Hypothalamus (tissue), 51 donors: ENCODE results near the gene NADSYN1.
"Not testable (repeated sequence)": the region's sequence is repeated elsewhere in the genome, so short reads cannot be mapped to it uniquely, and the experiment has no call there.

ENCODE experiments used
- DNase-seq, 51 donors: peaks; one replicate each; lab custom pipeline; 2025; lab: John Stamatoyannopoulos, UW

Gene NADSYN1

GRCh38 chr11:71453037-71453917, at the start of gene NADSYN1:
TSS of gene NADSYN1 (plus strand) at chr11:71453203. CDS start at chr11:71453297, 94 bp downstream.
- peak; percentile 67 to 99 (median 94) for DNase-seq

DNA sequence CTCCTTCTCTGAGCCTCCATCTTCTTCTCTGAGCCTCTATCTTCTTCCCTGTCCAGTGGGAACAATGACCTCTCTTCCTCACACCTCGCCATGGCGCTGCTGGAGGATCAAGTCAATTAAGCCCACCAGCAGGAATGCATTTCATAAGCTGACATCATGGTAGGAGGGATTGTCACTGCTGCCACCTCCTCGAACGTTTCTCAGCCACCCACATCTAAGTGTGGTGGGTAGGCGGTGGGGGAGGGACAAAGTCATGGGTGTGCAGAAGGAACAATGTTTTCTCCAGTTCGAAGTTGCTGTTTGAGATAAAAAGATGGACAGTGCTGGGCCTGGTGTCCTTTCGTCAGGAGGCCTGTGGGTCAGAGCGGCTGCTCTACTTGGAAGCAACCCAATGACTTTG, 48.8 kb upstream of the NADSYN1 start:
- no peak for DNase-seq

GRCh38 chr11:71406681-71407080, 46.3 kb upstream of the NADSYN1 start:
- DNase-seq = no peak

DNA sequence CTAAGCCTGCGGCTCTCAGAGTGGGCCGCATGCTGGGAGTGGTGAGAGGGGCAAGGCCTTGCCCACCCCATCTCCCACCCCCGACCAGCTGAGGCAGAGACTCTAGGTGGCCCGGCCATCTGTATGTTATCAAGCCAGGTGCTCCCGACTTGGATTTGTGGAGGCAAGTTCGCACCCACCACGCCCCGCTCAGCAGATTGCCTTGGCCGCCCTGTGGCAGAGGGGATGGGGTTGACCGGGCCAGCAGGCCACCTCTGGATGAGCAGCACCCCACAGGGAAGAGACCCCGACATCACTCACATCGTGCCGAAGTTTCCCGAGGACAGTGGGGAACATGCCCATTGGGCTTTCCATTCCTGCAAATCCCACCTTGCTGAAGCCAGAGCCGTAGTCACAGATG, 45.6 kb upstream of the NADSYN1 start:
- DNase-seq = no peak

- no peak for DNase-seq
These were observed 44.2 kb upstream of the NADSYN1 start for GRCh38 chr11:71408826-71409225.

DNA sequence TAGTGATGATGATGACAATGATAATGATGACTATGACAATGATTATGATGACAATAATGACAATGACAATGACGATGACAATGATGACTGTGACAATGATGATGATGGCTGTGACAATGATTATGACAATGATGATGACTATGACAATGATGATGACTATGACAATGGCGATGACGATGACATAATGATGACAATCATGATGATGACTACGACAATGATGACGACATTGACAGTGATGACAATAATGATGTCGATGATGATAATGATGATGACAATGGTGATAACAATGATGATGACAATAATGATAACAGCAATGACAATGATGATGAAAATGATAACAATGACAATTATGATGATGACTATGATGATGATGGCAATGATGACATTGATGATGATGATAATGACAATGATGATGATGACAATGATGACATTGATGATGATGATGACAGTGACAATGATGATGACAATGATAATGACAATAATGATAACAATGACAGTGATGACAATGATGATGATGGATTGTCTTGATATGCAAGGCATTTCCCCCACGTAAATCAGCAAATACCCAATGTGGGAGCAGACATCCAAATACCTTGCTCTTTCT, 42.5 kb upstream of the NADSYN1 start:
- no peak for DNase-seq

DNA sequence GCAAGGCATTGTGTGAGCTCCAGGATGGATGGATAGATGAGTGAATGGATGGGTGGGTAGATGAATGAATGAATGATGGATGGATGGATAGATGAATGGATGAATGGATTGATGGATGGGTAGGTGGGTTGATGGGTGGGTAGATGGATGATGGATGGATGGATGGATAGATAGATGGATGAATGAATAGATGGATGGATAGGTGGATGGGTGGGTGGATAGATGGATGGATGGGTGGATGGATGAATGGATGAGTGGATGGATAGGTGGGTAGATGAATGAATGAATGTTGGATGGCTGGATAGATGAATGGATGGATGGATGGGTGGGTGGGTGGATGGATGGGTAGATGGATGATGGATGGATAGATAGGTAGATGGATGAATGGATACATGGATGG, 38.4 kb upstream of the NADSYN1 start:
- no peak for DNase-seq

GRCh38 chr11:71418643-71419042, 34.4 kb upstream of the NADSYN1 start:
- peak in 8 of 51 donors; percentile 10 to 66 (median 32) for DNase-seq

DNA sequence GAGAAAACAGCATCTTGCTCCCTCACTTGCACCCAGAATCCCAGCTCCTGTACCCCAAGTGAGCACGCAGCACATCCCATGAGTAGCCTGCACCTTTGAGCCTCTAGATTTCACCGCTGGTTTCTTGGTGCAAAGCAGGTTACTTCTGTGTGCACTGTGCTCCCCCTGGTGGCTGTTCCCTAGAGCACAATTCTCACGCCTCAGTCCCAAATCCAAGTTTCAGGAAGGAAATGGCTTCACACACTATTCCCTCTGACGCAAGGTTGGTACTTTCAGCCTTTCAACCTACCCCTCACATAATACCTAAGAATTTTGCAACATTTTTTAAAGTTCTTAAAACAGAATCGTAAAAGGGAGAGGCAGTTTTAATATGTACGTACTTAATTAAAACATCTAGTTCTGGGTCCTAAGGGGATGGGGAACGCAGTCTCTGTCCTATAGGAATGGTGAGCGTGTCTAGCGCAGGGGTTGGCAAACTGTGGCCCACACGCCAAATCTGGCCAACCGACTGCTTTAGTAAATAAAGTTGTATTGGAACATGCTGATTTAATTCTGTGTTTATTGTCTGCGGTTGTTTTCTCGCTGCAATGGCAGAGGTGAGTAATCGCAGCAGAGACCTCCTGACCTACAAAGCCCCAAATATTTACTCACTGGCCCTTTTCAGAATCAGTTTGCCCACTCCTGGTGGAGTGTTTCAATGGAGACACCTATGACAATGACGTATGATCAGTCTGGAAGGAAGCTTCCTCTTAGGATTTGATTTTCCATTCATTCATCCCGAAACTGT, 32.4 kb upstream of the NADSYN1 start:
- peak in 12 of 51 donors; percentile 5 to 53 (median 27) for DNase-seq

DNA sequence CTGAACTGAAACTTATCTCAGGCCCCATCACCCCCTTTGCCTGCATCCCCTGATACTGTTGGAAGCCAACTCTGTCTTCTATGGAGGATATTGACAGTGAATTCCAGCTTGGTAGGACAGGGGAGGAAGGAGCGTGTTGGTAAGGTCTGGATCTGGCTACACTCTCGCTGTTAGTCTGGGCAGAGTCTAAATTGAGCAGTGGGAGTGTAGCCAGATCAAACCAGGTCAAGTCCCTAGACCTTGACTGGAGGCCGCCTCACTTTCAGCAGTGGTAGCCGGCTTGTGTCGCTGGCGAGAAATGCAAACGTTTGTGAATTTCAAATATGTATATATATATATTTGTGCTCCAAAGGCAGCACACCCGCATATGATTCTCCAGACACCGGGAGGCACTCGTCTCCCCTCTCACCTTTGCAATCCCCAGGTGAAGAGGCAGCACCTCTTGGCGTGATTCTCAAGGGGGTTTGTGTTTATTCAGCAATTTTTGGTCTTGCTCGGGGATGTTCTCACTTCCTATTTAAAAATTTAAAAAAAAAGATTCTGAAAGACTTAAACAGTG, 31.5 kb upstream of the NADSYN1 start:
- DNase-seq = no peak

DNA sequence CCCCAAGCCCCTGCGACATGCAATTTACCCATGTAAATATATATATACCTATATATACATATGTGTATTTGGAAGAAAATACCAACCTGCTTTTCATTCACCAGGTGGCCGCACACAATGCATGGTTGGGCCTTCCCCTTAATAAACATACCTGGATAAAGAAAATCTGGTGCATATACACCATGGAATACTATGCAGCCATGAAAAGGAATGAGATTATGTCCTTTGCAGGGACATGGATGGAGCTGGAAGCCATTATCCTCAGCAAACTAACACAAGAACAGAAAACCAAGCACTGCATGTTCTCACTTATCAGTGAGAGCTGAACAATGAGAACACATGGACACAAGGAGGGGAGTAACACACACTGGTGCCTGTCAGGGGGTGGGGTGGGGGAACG, 30.7 kb upstream of the NADSYN1 start:
- DNase-seq = not testable (repeated sequence)

- peak in 1 of 51 donors; percentile 56 for DNase-seq
These were observed 29.7 kb upstream of the NADSYN1 start for GRCh38 chr11:71423181-71423790.

GRCh38 chr11:71425409-71425808, 27.6 kb upstream of the NADSYN1 start:
- no peak for DNase-seq

DNA sequence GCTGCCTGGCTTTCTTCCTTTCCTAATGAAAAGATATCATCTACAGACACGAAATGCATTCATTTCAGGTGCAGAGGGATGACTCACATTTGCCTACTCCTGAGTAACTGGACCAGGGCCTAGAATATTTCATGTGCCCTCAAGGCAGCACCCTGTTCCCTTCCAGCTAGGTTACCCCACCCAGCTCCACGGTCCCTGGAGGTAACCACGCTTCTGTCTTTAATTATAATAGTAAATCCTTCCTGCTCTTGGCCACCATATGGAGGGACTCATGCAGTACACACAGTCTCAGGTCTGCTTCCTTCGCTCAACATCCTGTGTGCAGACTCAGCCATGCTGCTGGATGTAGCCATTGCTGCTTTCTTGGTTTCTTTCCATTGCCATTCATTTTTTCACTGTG, 27.1 kb upstream of the NADSYN1 start:
- DNase-seq = peak in 1 of 51 donors; percentile 17

- no peak for DNase-seq
These were observed 26.6 kb upstream of the NADSYN1 start for GRCh38 chr11:71426413-71426812.

GRCh38 chr11:71428861-71429435, 24.1 kb upstream of the NADSYN1 start:
- peak in 2 of 51 donors; percentile 17 to 24 for DNase-seq

GRCh38 chr11:71429701-71430100, 23.3 kb upstream of the NADSYN1 start:
- DNase-seq = no peak

DNA sequence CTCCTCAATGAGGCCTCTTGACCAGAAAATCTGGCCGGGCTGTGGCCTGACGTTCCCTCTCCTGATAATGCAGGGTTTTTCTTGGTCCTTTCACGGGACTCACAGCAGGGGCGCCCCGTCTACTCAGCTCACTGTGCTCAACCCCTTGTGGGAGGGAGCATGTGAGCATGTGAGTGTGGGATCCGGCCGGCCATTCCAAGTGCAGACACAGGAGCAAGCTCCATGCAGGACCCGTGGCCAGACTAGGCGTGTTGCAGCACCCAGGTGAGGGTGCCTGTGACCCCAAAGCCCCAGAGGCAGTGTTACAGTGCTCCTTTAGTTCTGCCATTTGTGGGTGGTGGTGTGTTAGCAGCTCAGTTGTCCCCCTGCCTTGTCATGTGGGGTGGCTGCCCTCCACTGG, 22.8 kb upstream of the NADSYN1 start:
- no peak for DNase-seq

DNA sequence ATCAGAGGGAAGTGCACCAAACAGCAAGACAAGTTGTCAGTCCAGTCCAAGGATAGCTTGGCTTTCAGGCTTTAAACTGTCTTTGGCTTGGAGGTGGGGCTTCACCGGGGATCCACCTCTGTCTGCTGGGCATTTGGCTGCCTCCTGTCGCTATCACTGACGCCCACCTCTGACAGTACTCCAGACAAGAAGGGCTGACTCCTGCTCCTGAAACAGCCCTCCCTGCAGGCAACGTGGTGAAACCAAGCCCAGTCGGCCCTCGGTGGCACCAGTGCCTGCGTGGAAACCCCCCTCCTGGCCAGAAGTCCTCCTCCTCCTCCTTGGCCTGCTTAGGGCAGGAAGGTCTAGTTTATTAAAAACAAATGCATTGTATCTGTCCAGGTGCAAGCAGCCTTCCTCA, 21.7 kb upstream of the NADSYN1 start:
- DNase-seq = no peak
